ENCODE data around the gene UGT1A6.

DNA sequence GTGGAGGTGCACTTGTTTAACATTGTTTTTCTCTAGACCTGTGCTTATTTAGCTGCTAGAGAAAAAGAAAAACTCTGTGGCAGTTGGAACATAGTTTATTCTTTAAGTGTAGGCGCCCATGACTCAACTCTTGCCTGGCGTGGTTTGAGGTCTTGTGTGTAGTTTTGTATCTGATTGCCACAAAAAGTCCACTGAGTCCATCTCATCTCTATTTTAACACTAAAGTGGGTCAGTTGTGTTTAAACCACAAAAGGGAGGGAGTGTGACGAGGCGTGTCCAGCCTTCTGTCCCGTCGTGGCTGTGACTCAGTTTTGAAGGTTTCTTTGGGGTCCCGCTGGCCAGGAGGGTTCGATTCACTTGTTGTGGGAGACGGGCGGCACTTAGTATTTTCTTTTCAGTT is 36.2 kb upstream of the UGT1A6 start:
- TF ChIP-seq, protein P1, sequence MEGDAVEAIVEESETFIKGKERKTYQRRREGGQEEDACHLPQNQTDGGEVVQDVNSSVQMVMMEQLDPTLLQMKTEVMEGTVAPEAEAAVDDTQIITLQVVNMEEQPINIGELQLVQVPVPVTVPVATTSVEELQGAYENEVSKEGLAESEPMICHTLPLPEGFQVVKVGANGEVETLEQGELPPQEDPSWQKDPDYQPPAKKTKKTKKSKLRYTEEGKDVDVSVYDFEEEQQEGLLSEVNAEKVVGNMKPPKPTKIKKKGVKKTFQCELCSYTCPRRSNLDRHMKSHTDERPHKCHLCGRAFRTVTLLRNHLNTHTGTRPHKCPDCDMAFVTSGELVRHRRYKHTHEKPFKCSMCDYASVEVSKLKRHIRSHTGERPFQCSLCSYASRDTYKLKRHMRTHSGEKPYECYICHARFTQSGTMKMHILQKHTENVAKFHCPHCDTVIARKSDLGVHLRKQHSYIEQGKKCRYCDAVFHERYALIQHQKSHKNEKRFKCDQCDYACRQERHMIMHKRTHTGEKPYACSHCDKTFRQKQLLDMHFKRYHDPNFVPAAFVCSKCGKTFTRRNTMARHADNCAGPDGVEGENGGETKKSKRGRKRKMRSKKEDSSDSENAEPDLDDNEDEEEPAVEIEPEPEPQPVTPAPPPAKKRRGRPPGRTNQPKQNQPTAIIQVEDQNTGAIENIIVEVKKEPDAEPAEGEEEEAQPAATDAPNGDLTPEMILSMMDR (IDR thresholded peaks at IDR 0.05) = no peak
- TF ChIP-seq ZNF121 (CRISPR knock-in tag; IDR thresholded peaks at IDR 0.05) (no peak), ZNF138 (CRISPR knock-in tag; conservative IDR thresholded peaks at IDR 0.05) (no peak)
